Endothelial cell of umbilical vein (primary cell): ENCODE data around the gene BTAF1.

ENCODE experiments used
- CTCF ChIP-seq, 2 donors: IDR thresholded peaks; 1 replicate in 1 of 2; 2 replicates in 1 of 2; pipeline ENCODE4 v1.5.1; 2011; ENCODE audit warnings: low read length in 2 of 2, mild to moderate bottlenecking in 2 of 2, moderate library complexity in 2 of 2, control low read depth in 1 of 2, inconsistent platforms in 1 of 2, low read depth in 1 of 2; ENCODE audit not compliant: insufficient read depth in 1 of 2; ENCODE audit errors: extremely low read depth in 1 of 2
- EZH2 ChIP-seq: IDR thresholded peaks from 2 replicates; pipeline ENCODE4 v1.6.1; 2012; ENCODE audit warnings: borderline replicate concordance, low read depth, mild to moderate bottlenecking, moderate library complexity, low read length, inconsistent platforms; ENCODE audit not compliant: severe bottlenecking
- FOS ChIP-seq: IDR thresholded peaks from 2 replicates; pipeline ENCODE4 v1.6.1; 2011; ENCODE audit warnings: mild to moderate bottlenecking, low read length, moderate library complexity, borderline replicate concordance; ENCODE audit not compliant: insufficient read depth
- GATA2 ChIP-seq: IDR thresholded peaks from 2 replicates; pipeline ENCODE4 v1.7.0; 2011; ENCODE audit warnings: low read depth, mild to moderate bottlenecking, moderate library complexity, mixed read lengths, low read length; ENCODE audit not compliant: insufficient read length, insufficient read depth
- JUN ChIP-seq: IDR thresholded peaks from 2 replicates; pipeline ENCODE4 v1.6.1; 2011; ENCODE audit warnings: borderline replicate concordance, low read depth; ENCODE audit not compliant: insufficient read length, insufficient read depth
- MAX ChIP-seq: IDR thresholded peaks from 2 replicates; pipeline ENCODE4 v1.6.1; 2011; ENCODE audit not compliant: insufficient read depth, insufficient read length
- MYC ChIP-seq: IDR thresholded peaks from one replicate; pipeline ENCODE4 v1.6.1; 2011; ENCODE audit warnings: mild to moderate bottlenecking, low read depth, low read length
- POLR2A ChIP-seq: IDR thresholded peaks from 2 replicates; pipeline ENCODE4 v1.6.1; 2012; ENCODE audit warnings: low read depth, mild to moderate bottlenecking, control low read depth, low read length
- POLR2AphosphoS5 ChIP-seq: IDR thresholded peaks from 2 replicates; pipeline ENCODE4 v1.6.1; 2012; ENCODE audit warnings: low read depth, mild to moderate bottlenecking, control low read depth, low read length, moderate library complexity; ENCODE audit not compliant: insufficient read depth

- no peak for TF ChIP-seq CTCF (IDR thresholded peaks at IDR 0.05; ENCODE audit: extremely low read depth in 1 of 2, insufficient read depth in 1 of 2, low read depth in 1 of 2, low read length in 2 of 2)
- no peak for TF ChIP-seq MAX
- peak; percentile 17 for TF ChIP-seq POLR2AphosphoS5
- no peak for TF ChIP-seq EZH2
- no peak for TF ChIP-seq POLR2A
- no peak for TF ChIP-seq FOS
- no peak for TF ChIP-seq GATA2
- no peak for TF ChIP-seq MYC
- no peak for TF ChIP-seq JUN
These were observed 153.2 kb downstream of the BTAF1 start for GRCh38 chr10:92076722-92077121.
